Prostate gland (tissue), 2 donors: ENCODE results near the gene TLR1.

Source experiments
- POLR2A ChIP-seq: fragments of 450-650 bp; IDR thresholded peaks from one replicate; pipeline ENCODE4 v1.6.1; 2016; ENCODE audit warnings: antibody characterized with exemption, mild to moderate bottlenecking
- TF ChIP-seq, protein P1 (sequence below), 4 experiments: fragments of 200-600 bp in 2 of 4; fragments of 450-650 bp in 2 of 4; sonication (generic) in 2 of 4; IDR thresholded peaks; 1 replicate in 3 of 4; 2 replicates in 1 of 4; pipeline ENCODE4 v1.5.1; 2016 to 2019; ENCODE audit warnings: antibody characterized with exemption in 4 of 4, mild to moderate bottlenecking in 2 of 4, moderate library complexity in 2 of 4

GRCh38 chr4:38800961-38801450, 3.6 kb downstream of the TLR1 start:
- TF ChIP-seq, protein P1, sequence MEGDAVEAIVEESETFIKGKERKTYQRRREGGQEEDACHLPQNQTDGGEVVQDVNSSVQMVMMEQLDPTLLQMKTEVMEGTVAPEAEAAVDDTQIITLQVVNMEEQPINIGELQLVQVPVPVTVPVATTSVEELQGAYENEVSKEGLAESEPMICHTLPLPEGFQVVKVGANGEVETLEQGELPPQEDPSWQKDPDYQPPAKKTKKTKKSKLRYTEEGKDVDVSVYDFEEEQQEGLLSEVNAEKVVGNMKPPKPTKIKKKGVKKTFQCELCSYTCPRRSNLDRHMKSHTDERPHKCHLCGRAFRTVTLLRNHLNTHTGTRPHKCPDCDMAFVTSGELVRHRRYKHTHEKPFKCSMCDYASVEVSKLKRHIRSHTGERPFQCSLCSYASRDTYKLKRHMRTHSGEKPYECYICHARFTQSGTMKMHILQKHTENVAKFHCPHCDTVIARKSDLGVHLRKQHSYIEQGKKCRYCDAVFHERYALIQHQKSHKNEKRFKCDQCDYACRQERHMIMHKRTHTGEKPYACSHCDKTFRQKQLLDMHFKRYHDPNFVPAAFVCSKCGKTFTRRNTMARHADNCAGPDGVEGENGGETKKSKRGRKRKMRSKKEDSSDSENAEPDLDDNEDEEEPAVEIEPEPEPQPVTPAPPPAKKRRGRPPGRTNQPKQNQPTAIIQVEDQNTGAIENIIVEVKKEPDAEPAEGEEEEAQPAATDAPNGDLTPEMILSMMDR (IDR thresholded peaks at IDR 0.05) = no peak
- no peak for TF ChIP-seq POLR2A
